DOHH2 (cell line): Measurements from ENCODE around the gene COL23A1.

Experiments used
- EZH2phosphoT487 ChIP-seq: fragments of 200-600 bp; sonication (generic); IDR thresholded peaks from 2 replicates; pipeline ENCODE4 v1.6.1; 2017; ENCODE audit warnings: borderline replicate concordance, mild to moderate bottlenecking, antibody characterized with exemption, low read length, moderate library complexity, mixed read lengths
- TF ChIP-seq, protein P1 (sequence below): fragments of 200-600 bp; sonication (generic); IDR thresholded peaks from one replicate; pipeline ENCODE4 v1.5.1; 2014; ENCODE audit warnings: antibody characterized with exemption, mild to moderate bottlenecking, low read depth, low read length; ENCODE audit not compliant: poor library complexity, severe bottlenecking

DNA sequence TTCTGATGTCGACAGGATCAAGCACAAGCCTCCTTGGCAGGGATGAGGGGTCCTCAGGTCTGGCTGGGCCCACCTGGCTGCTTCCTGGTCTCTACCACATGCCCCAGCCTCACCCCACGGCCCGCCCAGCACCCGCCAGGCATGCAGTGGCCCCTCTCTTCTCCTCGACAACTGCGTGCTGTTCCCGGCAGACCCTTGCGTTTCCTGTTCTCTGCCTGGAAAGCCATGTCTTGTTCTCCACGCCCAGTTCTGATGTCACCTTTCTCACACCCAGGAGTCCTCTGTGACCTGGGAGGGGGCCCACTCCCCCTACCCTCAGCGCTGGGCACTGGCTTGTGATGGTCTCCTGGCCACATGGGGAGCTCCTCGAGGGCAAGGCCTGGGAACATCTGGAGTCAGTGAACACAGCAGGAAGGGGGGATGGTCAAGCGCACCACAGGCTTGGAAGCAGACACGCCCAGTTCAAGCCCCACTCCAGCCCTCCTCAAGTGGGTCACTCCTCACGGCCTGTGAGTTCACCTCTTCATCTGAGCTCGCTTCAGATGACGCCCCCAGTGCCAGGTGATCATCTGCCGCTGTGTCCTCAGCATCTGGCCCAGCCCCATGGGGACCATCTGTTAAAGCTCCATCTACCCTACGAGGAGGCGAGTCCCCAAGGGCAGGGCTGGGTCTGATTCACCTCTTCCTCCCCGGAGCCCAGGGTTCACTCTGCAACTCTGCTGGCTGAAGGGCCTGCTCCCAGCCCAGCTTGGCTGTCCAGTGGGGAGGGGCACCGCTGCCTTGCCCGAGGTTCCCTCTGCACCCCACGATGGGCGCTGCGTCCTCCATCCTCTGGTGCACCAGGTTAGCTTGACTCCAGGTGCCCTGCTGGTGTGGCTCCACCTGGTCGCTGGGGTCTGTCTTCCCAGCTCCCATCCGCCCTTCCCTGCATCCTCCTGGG is 224.4 kb downstream of the COL23A1 start:
- TF ChIP-seq, protein P1, sequence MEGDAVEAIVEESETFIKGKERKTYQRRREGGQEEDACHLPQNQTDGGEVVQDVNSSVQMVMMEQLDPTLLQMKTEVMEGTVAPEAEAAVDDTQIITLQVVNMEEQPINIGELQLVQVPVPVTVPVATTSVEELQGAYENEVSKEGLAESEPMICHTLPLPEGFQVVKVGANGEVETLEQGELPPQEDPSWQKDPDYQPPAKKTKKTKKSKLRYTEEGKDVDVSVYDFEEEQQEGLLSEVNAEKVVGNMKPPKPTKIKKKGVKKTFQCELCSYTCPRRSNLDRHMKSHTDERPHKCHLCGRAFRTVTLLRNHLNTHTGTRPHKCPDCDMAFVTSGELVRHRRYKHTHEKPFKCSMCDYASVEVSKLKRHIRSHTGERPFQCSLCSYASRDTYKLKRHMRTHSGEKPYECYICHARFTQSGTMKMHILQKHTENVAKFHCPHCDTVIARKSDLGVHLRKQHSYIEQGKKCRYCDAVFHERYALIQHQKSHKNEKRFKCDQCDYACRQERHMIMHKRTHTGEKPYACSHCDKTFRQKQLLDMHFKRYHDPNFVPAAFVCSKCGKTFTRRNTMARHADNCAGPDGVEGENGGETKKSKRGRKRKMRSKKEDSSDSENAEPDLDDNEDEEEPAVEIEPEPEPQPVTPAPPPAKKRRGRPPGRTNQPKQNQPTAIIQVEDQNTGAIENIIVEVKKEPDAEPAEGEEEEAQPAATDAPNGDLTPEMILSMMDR = no peak
- TF ChIP-seq EZH2phosphoT487 = no peak
